ENCODE results near the gene CRYAB.

DNA sequence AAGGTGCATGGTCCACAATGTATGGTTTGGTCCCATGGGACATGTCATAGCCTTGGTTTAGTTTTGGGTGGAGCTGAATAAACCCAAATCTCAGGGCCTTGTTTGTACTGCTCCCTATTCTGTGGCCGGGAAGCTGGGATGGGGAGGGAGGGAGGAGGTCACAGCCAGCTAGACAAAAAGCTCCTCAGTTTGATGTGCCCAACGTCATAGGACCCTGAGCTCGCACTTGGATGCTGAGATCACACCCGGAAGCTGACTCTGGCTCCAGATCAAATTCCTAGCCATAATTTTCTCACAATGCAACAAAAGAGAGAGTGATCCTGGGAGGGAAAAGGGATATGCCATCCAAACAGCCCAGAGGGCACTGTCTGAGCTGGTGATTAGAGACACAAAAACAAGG is 2.4 kb upstream of the CRYAB start:
- TF ChIP-seq, protein P1, sequence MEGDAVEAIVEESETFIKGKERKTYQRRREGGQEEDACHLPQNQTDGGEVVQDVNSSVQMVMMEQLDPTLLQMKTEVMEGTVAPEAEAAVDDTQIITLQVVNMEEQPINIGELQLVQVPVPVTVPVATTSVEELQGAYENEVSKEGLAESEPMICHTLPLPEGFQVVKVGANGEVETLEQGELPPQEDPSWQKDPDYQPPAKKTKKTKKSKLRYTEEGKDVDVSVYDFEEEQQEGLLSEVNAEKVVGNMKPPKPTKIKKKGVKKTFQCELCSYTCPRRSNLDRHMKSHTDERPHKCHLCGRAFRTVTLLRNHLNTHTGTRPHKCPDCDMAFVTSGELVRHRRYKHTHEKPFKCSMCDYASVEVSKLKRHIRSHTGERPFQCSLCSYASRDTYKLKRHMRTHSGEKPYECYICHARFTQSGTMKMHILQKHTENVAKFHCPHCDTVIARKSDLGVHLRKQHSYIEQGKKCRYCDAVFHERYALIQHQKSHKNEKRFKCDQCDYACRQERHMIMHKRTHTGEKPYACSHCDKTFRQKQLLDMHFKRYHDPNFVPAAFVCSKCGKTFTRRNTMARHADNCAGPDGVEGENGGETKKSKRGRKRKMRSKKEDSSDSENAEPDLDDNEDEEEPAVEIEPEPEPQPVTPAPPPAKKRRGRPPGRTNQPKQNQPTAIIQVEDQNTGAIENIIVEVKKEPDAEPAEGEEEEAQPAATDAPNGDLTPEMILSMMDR (IDR thresholded peaks at IDR 0.05) = no peak
- TF ChIP-seq POLR2A (IDR thresholded peaks at IDR 0.05) (peak; percentile 28 to 68), EP300 (IDR thresholded peaks at IDR 0.05) (peak in 1 of 4 donors; percentile 31), POLR2AphosphoS5 (IDR thresholded peaks at IDR 0.05) (peak; percentile 58 to 89 (median 76))
